T1000 (cell line): ENCODE measurements around the gene FOXL2NB.
A peak's percentile ranks its signal among the peaks of the same experiment; 100 is the strongest.
"Not testable (repeated sequence)": the region's sequence is repeated elsewhere in the genome, so short reads cannot be mapped to it uniquely, and the experiment has no call there.

Source experiments
- DNase-seq: peaks from one replicate; lab custom pipeline; 2025; ENCODE audit warnings: mixed read lengths; lab: John Stamatoyannopoulos, UW

The FOXL2NB gene

DNA sequence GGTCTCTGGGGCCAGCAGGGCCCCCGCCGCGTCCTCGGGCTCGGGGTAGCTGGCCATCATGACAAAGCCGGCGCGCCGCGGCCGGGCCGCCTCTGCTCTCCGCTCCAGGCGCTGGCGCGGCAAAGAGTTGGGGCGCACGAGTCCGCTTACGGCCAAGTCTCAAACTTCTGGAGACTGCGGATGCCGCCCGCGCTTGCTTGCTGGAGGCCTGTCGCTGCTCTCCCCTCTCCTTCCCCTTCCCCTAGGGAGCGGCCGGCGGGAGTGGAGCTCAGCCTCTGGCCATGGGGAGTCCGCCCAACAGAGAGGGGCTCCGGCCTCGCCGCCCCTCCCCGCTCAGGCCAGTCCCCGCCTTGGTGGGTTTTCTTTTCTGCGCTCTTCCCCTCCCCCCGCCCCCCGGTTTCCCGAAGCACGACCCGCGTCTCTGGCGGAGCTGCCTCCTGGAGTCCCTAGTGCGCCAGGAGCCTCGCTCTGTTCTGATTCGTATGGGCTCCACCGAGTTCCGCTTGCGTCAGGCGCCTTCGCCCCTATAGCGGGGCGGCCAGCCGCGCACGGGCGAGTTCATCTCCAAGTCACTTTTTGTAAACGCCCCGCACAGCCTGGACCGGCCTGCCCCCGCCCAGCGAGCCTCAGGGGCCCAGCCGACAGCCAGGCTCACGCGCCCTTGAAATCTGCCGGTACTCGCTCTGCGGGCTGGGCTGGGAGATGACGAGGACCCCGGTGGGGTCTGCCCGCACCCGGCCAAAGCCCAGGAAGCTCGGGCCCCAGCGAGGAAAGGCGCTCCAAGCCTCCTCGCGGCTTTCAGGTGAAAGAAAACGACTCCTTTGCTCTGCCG is at the start of gene FOXL2NB, which contains the start of gene FOXL2:
Gene FOXL2NB, plus strand, starts transcription at position 555 of the 832 bp plus-strand sequence. Its CDS starts 148 bp downstream, at position 703.
Gene FOXL2, minus strand, starts transcription at position 475 of the 832 bp plus-strand sequence. Its CDS starts 415 bp downstream, at position 60.
- DNase-seq = no peak

GRCh38 chr3:138898301-138898700 is 48.7 kb upstream of the FOXL2NB start:
- DNase-seq = no peak

GRCh38 chr3:138898708-138899107 is 48.3 kb upstream of the FOXL2NB start:
- no peak for DNase-seq

- no peak for DNase-seq
These were observed 47.5 kb upstream of the FOXL2NB start for GRCh38 chr3:138899351-138899991.

DNA sequence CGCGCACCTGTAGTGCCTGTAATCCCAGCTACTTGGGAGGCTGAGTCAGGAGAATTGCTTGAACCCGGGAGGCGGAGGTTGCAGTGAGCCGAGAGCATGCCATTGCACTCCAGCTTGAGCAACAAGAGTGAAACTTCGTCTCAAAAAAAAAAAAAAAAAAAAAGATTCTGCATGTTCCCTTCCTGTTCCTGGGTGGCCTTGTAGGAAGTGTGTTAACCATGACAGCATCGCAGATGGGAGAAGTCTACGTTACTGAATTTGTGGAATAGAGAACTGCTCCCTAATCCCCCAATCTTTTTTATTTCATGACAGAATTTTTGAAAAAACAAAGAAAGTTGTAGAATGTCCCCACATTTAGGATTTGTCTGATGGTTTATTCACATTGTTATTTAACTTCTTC is 45.5 kb upstream of the FOXL2NB start:
- DNase-seq = no peak

- DNase-seq = no peak
These were observed 44.8 kb upstream of the FOXL2NB start for GRCh38 chr3:138902171-138902570.

- DNase-seq = no peak
These were observed 39.5 kb upstream of the FOXL2NB start for GRCh38 chr3:138907539-138907938.

GRCh38 chr3:138908846-138909245 is 38.2 kb upstream of the FOXL2NB start:
- DNase-seq = no peak

DNA sequence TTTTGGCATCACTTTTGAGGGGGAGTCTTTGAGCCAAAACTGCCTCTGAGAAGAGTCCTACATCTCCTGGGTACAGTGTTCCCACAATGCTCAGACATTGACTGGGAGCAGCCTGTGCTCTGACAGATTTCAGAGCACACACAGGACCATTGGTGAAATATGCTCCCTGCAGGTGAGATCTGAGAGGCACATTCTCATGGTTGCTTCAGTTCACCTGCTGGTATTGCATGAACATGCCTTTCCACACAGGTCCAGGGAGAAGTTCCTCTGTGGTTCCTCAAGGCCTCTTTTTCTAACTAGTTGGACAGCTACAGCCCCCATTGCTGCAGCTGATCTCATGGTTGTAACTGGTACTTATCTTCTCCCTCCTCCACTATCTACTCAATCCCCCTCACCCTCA is 37.1 kb upstream of the FOXL2NB start:
- no peak for DNase-seq

GRCh38 chr3:138911621-138912020 is 35.4 kb upstream of the FOXL2NB start:
- no peak for DNase-seq

DNA sequence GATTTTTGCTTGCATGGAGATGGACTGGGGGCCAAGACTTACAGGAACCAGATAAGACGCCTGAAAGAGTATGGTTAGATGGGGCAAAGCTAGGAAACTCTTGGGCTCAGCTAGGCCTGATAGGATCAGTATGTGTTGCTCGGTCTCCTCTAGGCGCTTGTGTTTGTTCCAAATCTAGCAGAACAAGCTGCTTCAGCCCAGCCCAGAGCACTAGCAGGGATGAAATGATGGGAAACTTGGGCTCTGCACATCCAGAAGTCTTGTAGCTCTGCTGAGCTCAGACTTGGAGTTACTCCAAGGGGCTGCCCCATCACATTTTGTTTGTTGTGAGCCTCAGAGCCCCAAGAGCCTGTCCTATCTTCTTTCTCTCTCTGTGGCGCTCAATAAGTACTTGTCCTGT is 34.8 kb upstream of the FOXL2NB start:
- DNase-seq = no peak

DNA sequence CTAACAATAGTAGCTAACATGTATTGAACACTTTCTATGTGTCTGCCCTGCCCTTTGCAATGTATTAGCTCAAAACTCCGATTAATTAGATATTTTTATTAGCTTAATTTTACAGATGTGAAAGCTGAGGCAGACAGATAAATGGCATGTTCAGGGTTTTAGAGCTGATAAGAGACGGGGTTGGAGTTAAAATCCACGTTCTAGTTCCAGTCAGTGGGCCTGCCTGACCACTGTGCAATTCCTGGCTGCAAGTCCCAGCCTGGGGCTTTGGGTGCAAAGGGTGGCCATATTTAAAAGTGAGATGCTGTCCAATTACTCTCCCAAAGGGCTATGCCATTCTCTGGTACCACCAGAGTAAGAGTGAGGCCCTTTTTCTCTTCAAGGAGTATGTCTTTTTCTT is 33.3 kb upstream of the FOXL2NB start:
- DNase-seq = no peak

GRCh38 chr3:138914870-138915502 is 32.0 kb upstream of the FOXL2NB start:
- DNase-seq = no peak

- peak; percentile 92 for DNase-seq
These were observed 31.2 kb upstream of the FOXL2NB start for GRCh38 chr3:138915503-138916498.

GRCh38 chr3:138916824-138917223 is 30.2 kb upstream of the FOXL2NB start:
- DNase-seq = no peak

DNA sequence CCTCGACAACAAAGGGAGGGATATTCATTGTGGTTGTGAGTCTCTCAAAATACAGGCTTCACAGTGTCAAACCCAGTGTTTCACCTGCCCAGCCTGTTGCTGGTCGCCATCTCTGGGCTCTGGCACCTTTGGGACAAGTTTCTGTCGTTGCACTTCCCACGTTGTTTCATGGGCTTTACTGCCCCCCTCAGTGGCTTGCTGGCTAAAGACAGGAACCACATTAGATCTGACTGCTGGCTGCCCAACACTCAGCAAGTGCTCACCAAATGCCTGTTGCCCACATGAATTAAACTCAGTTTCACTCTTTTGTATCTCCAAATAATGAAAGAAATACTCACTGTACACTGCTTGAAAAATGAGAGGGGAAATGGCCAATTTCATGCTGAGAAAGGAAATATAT is 27.7 kb upstream of the FOXL2NB start:
- DNase-seq = no peak

GRCh38 chr3:138921316-138922292 is 25.4 kb upstream of the FOXL2NB start:
- DNase-seq = peak; percentile 41

DNA sequence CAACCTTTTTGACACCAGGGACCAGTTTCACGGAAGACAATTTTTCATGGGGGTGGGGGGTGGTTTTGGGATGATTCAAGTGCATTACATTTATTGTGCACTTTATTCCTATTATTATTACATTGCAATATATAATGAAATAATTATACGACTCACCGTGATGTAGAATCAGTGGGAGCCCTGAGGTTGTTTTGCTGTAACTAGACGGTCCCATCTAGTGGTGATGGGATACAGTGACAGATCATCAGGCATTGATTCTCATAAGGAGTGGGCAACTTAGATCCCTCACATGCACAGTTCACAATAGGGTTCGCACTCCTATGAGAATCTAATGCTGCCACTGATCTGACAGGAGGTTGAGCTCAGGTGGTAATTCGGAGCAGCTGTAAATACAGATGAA is 24.6 kb upstream of the FOXL2NB start:
- DNase-seq = not testable (repeated sequence)

DNA sequence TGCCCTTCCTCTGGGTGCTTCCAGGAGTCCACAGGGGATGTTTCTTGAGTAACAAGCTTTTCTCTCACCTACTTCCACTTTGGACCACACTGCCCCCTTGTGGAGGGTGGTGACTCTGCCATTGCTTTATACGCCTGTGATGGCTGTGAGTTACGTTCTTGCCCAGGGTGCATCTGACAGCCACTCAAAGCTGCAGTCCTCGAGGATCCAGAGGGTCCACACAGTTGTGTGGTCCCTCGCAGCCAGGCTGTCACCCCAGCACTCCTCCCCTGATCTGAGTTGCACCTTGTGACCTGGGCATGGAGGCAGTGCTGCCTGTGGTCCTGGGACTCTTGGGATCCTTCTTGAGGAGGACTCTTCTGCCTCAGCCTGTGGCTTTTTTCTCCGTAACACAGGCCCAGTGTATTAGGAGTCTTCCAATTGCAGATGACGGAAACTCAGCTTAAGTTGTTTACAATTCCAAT is 23.5 kb upstream of the FOXL2NB start:
- DNase-seq = peak; percentile 66

DNA sequence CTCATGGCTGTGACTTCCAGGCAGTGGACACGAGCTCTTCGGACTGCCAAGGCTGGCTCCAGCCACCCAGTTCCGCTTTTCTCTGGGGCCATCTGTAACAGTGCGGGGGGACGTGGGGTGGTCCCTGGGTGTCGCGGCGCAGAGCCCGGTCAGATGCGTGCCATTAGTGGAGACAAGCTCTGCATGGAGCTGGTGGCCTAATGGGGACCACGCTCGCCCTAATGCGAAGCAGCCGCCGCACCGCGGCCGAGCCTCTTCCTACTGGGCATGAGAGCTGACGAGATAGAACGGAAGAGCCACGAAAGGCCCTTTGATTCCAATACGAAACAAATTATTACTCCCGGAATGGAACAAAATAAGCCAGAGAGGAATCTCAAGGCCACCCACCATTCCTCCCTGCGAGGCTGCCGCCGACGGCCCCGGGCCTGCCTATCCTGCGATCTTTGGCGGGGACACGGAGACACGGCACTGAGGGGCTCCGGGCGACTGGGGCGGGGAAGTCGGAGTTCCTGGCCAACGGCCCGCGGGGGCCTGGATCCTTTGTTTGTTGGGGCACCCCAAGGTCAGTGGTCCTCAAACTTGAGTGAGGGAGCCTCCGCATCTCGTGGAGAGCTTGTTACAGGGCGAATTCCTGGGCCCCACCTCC is 18.2 kb upstream of the FOXL2NB start:
- DNase-seq = no peak
